M059J (cell line): ENCODE data around the gene DCTN4. TPM values are rescaled to one million over a fixed set of nuclear protein-coding genes. Genes with fewer than 3 reads are reported as not detected.
A peak's percentile ranks its signal among the peaks of the same experiment; 100 is the strongest.

ENCODE experiments used
- DNase-seq: peaks from one replicate; pipeline ENCODE4 v3.0.0-alpha.2; 2012; ENCODE audit warnings: low read depth
- total RNA-seq: library from RNA; depleted of rRNA; stranded (reverse); fragments of >200 nt; shearing (Covaris generic); gene quantifications from 2 replicates; pipeline ENCODE4 v1.2.3, GENCODE V29; 2014; rRNA removed

DCTN4 gene
- total RNA-seq, 1 experiment from 2014 or later = 66.2 TPM

DNA sequence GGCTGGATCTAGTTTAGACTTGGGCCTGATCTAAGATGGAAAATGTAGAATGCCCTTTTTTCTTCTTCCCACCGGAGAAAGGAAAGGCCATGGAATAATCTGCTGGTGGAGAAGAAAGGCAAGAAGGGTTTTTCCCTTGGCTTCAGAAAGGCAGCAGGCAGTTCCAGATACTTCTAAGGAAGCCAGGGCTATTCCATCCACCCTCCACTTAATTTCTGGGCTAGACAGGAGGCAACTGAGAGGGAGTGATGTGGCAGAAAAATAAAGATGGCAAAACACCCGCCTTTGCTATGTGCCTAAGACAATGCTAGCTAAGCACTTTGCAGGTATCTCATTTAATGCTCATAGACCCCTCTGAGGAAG is 87.9 kb downstream of the DCTN4 start:
- no peak for DNase-seq

DNA sequence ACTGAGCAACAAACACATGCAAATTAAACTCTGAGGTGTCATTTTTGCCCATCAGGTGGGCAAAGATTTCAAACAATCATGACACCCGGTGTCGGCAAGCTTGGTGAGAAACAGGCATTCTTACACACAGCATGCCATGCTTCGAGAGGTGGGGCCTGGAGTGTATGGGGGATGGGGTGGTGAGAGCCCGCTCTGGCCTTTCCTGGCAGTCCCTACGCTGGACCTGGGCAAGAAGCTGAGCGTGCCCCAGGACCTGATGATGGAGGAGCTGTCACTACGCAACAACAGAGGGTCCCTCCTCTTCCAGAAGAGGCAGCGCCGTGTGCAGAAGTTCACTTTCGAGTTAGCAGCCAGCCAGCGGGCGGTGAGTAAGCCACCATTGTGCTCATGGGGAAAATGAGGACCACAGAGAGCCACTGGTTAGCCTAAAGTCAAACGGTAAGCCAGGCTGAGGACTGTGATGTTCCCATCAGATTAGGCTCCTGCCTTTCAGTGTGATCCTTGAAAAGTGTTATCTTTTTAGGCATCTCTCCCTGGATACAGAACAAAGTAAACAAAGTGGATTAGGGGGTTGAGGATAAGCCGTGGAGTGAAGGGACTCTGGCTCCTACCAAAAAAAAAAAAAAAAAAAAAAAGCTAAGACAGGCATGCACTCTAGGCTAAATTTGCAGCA is 88.4 kb downstream of the DCTN4 start:
- DNase-seq = peak; percentile 45

DNA sequence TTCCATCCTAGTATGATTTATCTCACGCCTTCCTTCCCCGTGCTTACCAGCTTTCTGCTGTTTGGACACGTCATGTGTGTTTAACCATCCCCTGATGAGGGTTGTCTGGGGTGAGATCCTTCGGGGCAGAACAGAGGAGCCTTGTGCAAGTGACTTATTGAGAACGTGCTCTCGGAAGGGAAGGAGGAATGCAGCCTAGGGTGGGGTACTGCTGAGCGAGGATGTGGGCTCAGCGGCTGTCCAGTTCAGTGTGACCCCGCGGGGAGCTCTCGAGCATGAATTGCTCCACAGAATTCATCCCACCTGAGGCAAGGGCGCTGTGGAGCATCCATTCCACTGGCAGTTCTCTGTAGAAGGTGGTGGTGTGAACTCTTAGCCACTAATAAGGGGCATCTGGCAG is 93.8 kb downstream of the DCTN4 start:
- DNase-seq = no peak

GRCh38 chr5:150663936-150664335 is 94.9 kb downstream of the DCTN4 start:
- DNase-seq = no peak

DNA sequence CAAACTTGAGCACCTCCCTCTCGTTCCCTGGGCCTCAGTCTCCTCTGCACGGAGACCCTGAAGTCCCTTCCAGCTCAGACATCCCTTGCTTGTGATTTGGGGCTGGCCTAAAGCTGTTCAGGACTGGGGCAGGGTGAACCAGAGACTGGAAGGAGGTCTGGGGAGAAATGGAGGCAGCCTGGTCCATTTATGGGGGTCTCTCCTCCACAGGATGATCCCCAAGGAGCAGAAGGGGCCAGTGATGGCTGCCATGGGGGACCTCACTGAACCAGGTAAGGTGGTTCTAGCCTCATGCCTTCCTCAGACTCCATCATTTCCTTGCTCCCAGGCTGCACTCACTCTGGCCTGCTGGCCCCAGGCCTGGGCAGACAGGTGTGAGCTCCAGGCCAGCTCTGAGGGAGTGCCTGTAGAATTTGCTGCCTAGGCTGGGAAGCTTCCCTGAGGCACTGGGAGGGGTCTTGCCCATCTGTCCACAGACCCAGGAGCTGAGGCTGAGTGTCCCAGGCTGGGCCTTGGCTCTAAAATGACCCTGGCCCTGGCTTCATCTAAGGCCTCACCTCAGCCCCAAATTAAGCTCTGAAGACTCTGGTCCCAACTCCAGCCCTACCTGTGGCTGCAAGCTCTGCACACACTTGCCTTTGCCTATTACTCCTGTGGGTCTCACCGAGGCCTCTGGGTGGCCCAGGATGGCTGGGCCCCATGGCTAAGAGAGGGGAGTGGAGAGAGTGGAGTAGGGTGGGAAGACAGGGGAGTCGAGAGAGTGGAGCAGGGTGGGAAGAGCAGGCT is 95.9 kb downstream of the DCTN4 start:
- DNase-seq = no peak

DNA sequence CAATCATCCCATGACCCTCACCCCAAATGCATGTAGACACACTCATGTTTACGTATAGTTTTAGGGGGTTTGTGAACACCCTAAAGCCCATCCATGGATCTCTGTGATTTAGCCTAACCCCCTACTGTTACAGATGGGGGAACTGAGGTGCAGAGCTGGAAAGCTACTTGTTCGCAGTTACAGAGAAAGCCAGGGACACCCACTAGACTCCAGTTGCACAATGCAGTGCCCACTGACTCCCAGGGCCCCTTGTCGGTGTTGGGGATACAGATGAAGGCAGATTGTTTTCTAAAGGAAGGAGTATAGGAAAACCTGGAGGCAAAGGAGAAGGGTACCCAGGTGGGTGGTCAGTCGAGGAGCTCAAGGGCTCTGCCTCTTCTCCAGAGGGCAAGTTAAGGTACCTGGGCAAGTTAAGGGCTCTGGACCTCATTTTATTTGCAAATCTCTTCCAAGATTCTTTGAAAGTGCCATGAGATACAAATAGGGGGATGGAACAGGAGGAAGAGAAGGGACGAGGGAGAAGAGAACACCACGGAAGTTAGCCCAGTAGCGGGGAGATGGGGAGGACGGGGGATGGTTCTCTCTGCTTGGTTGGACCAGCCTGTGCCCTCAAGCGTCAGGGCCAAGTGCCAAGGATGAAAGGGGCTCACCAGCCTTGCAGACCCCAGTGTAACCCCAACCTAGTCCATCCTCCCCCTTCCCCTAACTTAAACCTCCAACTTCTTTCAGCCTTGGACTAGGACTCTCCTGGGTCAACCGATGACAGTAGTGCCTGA is 96.8 kb downstream of the DCTN4 start:
- no peak for DNase-seq

GRCh38 chr5:150661086-150661485 is 97.7 kb downstream of the DCTN4 start, which contains the start of gene MYOZ3:
Gene MYOZ3 (plus strand): TSS chr5:150661251. CDS start chr5:150662942, 1,691 bp downstream.
- DNase-seq = no peak

DNA sequence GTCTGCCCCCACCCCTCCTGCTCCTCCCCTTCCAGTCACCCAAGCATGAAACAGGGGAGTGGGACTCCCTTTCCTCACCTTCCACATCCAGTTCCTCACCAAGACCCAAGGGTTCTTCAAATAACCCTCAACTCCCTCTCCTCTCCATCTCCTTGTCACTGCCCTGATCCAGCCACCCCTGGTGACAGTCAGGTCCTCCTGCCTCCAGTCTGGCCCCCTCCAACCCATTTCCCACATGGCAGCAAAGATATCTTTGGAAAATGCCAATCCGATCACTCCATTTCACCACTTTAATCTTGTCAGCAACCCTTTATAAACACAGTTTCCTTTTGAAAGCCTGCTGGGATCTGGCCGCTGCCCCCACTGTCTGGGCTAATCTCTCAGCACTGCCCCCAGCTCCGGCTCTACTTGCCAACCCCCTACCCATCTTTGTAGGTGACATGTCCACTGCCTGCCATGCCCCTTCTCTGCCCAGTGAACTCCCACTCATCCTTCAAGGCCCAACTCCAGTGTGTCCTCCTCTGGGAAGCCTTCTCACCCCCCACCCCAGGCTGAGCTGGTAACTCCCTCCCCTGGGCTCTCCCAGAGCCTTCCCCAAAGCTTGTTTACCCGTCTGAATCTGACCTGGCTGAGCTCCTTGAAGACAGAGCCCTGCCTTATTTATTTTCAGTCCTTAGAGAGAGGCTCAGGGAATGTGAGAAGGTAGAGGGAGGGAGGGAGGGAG is 98.5 kb downstream of the DCTN4 start:
- no peak for DNase-seq

GRCh38 chr5:150659360-150660107 is 99.3 kb downstream of the DCTN4 start:
- no peak for DNase-seq

DNA sequence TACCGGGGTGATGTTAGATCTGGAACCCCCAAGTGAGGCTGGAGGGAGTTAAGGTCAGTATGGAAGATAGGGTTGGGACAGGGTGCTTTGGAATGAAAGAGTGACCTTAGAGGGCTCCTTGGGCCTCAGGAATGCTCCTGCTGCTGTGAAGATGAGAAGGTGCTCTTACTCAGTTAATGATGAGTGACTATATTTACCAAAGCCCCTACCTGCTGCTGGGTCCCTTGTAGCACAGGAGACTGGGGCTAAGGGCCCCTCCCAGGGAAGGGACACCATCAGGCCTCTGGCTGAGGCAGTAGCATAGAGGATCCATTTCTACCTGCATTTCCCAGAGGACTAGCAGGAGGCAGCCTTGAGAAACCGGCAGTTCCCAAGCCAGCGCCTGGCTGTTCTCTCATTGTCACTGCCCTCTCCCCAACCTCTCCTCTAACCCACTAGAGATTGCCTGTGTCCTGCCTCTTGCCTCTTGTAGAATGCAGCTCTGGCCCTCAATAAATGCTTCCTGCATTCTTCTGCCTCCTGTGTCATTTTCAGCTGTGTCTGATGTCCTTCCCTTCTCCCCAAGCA is 100.0 kb downstream of the DCTN4 start:
- no peak for DNase-seq

Other genes with a start within 250 kb of the DCTN4 start
- gene SYNPO, start 118.4 kb downstream of the DCTN4 start, total RNA-seq = 3.1 and 5.6 TPM in 2 replicates
- 0.25 and 0.34 TPM in 2 replicates for gene MYOZ3, start 97.8 kb downstream of the DCTN4 start, total RNA-seq
- 38.8 and 39.3 TPM in 2 replicates for gene RBM22, start 58.0 kb downstream of the DCTN4 start, total RNA-seq
- gene SMIM3, start 19.7 kb upstream of the DCTN4 start, total RNA-seq = 73.1 and 92.7 TPM in 2 replicates
- not detected in 2 replicates for gene IRGM, start 87.5 kb upstream of the DCTN4 start, total RNA-seq
- 5.1 and 5.7 TPM in 2 replicates for gene ZNF300, start 146.0 kb upstream of the DCTN4 start, total RNA-seq